Measurements from ENCODE around the gene PPP3CA.
"Not testable (repeated sequence)": the region's sequence is repeated elsewhere in the genome, so short reads cannot be mapped to it uniquely, and the experiment has no call there.

The PPP3CA gene

GRCh38 chr4:101242441-101242840 is 104.9 kb downstream of the PPP3CA start:
- DNase-seq = no peak
- Histone ChIP-seq H3K9me3 (no peaks in the 10 kb centered on the region), H3K36me3 (no peaks in the 10 kb centered on the region), H3K27ac (no peak overlapping the region), H3K4me3 (no peak overlapping the region), H3K4me1 (peaks cover 0 to 15% (median 4%) of the 10 kb centered on the region in 4 donors), H3K27me3 (no peaks in the 10 kb centered on the region)
- TF ChIP-seq, protein P1, sequence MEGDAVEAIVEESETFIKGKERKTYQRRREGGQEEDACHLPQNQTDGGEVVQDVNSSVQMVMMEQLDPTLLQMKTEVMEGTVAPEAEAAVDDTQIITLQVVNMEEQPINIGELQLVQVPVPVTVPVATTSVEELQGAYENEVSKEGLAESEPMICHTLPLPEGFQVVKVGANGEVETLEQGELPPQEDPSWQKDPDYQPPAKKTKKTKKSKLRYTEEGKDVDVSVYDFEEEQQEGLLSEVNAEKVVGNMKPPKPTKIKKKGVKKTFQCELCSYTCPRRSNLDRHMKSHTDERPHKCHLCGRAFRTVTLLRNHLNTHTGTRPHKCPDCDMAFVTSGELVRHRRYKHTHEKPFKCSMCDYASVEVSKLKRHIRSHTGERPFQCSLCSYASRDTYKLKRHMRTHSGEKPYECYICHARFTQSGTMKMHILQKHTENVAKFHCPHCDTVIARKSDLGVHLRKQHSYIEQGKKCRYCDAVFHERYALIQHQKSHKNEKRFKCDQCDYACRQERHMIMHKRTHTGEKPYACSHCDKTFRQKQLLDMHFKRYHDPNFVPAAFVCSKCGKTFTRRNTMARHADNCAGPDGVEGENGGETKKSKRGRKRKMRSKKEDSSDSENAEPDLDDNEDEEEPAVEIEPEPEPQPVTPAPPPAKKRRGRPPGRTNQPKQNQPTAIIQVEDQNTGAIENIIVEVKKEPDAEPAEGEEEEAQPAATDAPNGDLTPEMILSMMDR (IDR thresholded peaks at IDR 0.05) = no peak
- intact Hi-C loops (cut with DNase I; ENCODE audit: low total_unique reads) = no loop called here

DNA sequence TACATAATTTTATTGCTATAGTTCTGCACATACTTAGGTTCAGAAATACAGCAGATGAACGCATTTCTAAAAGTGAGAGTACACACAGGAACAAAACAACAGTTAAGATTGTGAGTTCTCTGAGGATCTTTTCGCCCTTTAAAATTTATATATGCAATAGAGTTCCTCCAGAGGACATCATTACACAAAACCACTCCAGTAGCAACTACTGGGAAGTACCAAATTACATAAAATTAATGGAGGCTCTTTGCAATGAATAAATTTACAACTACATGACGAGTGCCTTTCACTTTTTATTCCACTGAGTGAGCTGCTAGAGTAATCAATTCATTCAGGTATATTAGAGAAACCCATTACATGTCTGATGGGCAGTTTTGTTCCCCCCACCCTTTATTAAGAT is 107.2 kb downstream of the PPP3CA start:
- intact Hi-C loops (cut with DNase I; ENCODE audit: low total_unique reads) = no loop called here
- H3K9me3 ChIP-seq = no peaks in the 10 kb centered on the region
- H3K27me3 ChIP-seq = no peaks in the 10 kb centered on the region
- DNase-seq = no peak
- H3K27ac ChIP-seq = no peak overlapping the region
- no peaks in the 10 kb centered on the region for H3K36me3 ChIP-seq
- TF ChIP-seq, protein P1 (IDR thresholded peaks at IDR 0.05) = no peak
- no peak overlapping the region for H3K4me3 ChIP-seq
- peaks cover 0 to 21% (median 6%) of the 10 kb centered on the region in 4 donors for H3K4me1 ChIP-seq

- Histone ChIP-seq H3K27me3 (no peaks in the 10 kb centered on the region), H3K4me1 (peaks cover 0 to 21% (median 6%) of the 10 kb centered on the region in 4 donors), H3K27ac (no peak overlapping the region), H3K36me3 (no peaks in the 10 kb centered on the region), H3K4me3 (no peak overlapping the region), H3K9me3 (no peaks in the 10 kb centered on the region)
- no peak for DNase-seq
- TF ChIP-seq, protein P1 (IDR thresholded peaks at IDR 0.05) = no peak
- intact Hi-C loops (cut with DNase I; ENCODE audit: low total_unique reads) = no loop called here
Observed at GRCh38 chr4:101239665-101240064, 107.7 kb downstream of the PPP3CA start.

GRCh38 chr4:101238706-101239105 is 108.6 kb downstream of the PPP3CA start:
- no peaks in the 10 kb centered on the region for H3K9me3 ChIP-seq
- TF ChIP-seq, protein P1 (IDR thresholded peaks at IDR 0.05) = no peak
- intact Hi-C loops (cut with DNase I; ENCODE audit: low total_unique reads) = no loop called here
- no peak for DNase-seq
- H3K27ac ChIP-seq = no peak overlapping the region
- no peaks in the 10 kb centered on the region for H3K36me3 ChIP-seq
- H3K4me1 ChIP-seq = peaks cover 0 to 21% (median 6%) of the 10 kb centered on the region in 4 donors
- H3K4me3 ChIP-seq = no peak overlapping the region
- no peaks in the 10 kb centered on the region for H3K27me3 ChIP-seq

DNA sequence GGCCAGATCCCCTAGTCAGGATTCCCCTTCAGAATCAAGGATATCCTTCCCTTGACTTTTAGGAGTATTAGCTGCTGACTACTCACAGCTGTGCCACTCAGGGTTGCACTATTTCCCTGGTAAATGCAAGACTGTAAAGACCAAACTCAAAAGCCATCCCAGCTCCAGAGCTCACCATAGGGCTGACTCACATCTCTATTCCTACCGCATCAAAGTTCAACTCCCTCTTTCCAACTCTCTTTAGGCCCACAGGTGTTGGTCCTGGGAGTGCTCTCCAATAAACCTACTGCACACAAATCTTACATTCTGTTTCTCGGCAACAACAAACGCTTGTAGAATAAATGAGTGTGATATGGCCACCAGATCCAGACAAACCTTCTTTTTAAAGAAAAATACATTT is 109.6 kb downstream of the PPP3CA start:
- no peaks in the 10 kb centered on the region for H3K27me3 ChIP-seq
- no peaks in the 10 kb centered on the region for H3K9me3 ChIP-seq
- intact Hi-C loops (cut with DNase I; ENCODE audit: low total_unique reads) = no loop called here
- DNase-seq = no peak
- no peak overlapping the region for H3K27ac ChIP-seq
- TF ChIP-seq, protein P1 (IDR thresholded peaks at IDR 0.05) = no peak
- H3K36me3 ChIP-seq = no peaks in the 10 kb centered on the region
- H3K4me3 ChIP-seq = no peak overlapping the region
- peaks cover 0 to 22% (median 6%) of the 10 kb centered on the region in 4 donors for H3K4me1 ChIP-seq

- TF ChIP-seq, protein P1 (IDR thresholded peaks at IDR 0.05) = no peak
- H3K4me1 ChIP-seq = peaks cover 0 to 34% (median 11%) of the 10 kb centered on the region in 4 donors
Observed at GRCh38 chr4:101236097-101236496, 111.2 kb downstream of the PPP3CA start.

GRCh38 chr4:101234141-101234540 is 113.2 kb downstream of the PPP3CA start:
- H3K27ac ChIP-seq; H3K9me3 ChIP-seq; H3K4me3 ChIP-seq; DNase-seq; H3K27me3 ChIP-seq; H3K36me3 ChIP-seq; intact Hi-C loops (cut with DNase I; ENCODE audit: low total_unique reads): not testable (repeated sequence)
- peaks cover 0 to 29% (median 10%) of the 10 kb centered on the region in 4 donors for H3K4me1 ChIP-seq

More at GRCh38 chr4:101236097-101236496, 111.2 kb downstream of the PPP3CA start:
- Histone ChIP-seq H3K27ac (no peak overlapping the region), H3K36me3 (no peaks in the 10 kb centered on the region), H3K4me3 (no peak overlapping the region), H3K9me3 (no peaks in the 10 kb centered on the region), H3K27me3 (no peaks in the 10 kb centered on the region)
- intact Hi-C loops (cut with DNase I; ENCODE audit: low total_unique reads) = no loop called here
- DNase-seq = no peak

Measured in tibial artery (tissue), 4 donors.